HG02642 (cell line): Measurements from ENCODE around the gene ORAI3.
A peak's percentile ranks its signal among the peaks of the same experiment; 100 is the strongest.

Experiments
- ATAC-seq: cut with Tn5 transposase; IDR thresholded peaks from one replicate; pipeline ENCODE4 v1.9.1; 2021; ENCODE audit warnings: mild to moderate bottlenecking; ENCODE audit not compliant: unreplicated experiment, poor library complexity

The ORAI3 gene

DNA sequence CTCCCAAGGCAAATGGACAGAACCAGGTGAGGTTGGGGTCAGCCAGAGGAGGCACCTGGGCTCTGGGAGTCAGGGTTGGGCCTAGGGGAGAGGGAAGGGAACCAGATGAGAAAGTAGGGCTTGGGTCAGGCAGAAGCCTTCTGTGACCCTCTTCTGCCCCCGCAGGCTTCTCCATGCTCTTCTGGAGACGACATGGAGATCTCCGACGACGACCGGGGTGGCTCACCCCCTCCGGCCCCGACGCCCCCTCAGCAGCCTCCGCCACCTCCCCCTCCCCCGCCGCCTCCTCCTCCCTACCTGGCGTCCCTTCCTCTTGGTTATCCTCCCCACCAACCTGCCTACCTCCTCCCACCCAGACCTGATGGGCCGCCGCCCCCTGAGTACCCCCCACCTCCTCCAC lies 16.6 kb downstream of the ORAI3 start:
- ATAC-seq = no peak

DNA sequence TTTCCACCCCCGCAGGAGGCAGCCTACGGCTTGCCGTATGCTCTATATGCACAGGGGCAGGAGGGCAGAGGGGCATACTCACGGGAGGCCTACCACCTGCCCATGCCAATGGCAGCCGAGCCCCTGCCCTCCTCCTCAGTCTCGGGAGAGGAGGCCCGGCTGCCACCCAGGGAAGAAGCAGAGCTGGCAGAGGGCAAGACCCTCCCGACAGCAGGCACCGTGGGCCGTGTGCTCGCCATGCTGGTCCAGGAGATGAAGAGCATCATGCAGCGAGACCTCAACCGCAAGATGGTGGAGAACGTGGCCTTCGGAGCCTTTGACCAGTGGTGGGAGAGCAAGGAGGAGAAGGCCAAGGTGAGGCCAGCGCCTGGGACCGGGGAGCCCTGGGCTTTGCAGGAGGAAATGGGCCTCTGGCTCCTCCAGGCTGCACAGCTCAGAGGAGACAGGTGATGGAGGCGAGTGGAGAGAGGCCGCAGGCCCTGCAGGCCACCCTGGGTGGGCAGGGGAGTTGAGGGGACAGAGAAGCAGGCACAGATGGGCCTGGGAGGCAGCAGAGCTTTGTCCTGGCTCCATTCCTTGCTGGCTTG lies 17.3 kb downstream of the ORAI3 start:
- ATAC-seq = no peak

DNA sequence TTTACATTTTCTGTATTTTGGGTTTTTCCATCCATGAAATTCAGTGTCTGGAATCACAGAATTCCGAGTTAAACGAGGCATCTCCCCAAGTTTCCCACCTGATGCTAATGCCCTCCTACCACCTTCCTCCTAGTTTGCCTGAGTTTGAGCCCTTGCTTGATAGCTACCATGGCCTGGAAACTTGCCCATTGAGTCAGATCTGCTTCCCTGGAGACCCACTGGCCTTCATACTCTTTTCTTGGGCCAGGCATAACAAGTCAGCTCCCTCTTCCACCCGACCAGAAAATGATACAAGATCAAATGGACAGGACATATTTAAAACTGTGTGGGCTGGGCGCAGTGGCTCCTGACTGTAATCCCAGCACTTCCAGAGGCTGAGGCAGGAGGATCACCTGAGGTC lies 18.9 kb downstream of the ORAI3 start:
- no peak for ATAC-seq

DNA sequence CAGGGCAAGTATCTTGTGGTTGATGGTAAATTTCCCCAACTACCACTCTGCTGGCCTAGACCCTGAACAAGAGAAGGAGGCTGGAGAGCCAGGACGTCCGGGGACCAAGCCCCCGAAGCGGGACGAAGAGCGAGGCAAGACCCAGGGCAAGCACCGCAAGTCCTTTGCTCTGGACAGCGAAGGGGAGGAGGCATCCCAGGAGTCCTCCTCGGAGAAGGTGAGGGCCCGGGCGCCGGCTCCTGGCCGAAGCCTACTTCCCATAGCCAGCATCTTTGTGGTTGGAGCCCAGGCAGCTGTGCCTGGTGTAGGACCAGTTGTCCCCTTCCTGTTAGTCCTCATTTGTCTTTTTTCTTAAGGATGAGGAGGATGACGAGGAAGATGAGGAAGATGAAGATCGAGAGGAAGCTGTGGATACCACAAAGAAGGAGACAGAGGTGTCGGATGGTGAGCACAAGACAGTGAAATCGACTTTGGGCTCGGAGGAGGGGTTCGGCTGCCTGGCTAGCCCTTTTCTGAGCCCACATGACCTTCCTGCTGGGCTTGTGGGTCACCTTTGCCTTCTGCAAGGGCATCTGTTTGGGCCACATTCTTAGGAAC lies 20.5 kb downstream of the ORAI3 start:
- no peak for ATAC-seq

DNA sequence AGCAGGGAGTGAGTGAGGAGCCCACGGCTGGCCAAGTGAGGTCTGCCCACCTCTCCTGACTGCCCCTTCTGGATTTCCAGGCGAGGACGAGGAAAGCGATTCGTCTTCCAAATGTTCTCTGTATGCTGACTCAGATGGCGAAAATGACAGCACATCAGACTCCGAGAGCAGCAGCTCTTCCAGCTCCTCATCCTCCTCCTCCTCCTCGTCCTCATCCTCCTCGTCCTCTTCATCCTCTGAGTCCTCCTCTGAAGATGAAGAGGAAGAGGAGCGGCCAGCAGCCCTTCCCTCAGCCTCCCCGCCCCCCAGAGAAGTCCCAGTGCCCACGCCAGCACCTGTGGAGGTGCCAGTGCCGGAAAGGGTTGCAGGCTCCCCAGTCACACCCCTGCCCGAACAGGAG lies 22.4 kb downstream of the ORAI3 start:
- no peak for ATAC-seq

DNA sequence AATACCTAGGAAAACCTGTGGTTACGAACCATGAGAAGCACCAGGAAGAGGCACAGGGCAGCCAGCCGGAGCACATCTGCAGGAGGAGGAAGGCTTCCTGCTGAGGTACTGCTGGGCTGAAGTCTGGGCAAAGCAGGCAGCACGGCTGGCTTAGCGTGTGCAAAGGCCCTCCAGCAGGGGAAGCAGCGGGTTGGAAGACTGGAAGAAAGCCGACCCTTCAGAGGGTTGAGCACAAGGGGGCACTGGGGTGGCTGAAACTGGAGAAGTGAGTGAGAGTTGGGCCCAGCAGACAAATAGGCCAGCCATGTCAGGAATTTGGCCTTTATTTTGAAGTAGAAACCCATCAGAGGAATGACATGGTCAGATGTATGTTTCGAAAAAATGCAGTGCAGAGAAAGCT lies 24.0 kb downstream of the ORAI3 start:
- ATAC-seq = no peak

DNA sequence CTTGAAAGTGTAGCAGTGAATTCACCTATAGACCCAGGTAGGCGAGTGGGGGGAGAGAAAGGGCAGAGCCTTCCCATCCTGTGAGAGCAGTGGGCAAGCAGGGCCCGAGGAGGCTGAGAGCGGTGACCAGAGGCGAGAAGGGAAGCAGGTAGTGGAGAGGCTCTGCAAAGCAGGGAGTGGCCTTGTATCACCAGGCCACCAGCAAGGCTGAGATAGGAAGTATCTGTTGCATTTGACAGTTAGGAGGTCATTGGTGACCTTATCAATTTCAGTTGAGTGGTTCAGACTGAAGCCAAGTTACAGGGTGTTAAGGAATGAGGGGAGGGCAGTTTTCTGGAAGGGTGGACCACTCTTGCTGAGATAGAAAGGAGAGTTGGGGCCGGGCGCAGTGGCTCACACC lies 25.5 kb downstream of the ORAI3 start:
- ATAC-seq = no peak

DNA sequence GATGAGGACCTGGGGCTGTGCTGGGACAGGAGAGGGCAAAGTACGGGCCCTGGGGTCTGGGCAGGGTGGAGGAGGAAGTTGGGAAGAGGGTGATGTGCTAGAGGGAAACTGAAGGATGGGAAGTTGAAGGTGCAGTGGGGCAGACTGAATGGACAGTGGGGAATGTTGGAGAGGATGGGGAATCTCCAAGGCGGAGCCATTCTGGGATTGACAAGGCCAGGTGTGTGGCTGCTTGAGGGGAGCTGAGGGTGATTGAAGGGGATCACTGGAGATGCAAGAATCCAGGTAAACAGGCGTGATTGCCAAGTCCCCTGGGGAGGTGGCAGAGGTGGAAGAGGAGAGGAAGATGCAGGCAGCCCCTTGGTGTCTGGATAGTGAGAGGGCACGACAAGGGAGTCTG lies 27.6 kb downstream of the ORAI3 start:
- ATAC-seq = no peak

DNA sequence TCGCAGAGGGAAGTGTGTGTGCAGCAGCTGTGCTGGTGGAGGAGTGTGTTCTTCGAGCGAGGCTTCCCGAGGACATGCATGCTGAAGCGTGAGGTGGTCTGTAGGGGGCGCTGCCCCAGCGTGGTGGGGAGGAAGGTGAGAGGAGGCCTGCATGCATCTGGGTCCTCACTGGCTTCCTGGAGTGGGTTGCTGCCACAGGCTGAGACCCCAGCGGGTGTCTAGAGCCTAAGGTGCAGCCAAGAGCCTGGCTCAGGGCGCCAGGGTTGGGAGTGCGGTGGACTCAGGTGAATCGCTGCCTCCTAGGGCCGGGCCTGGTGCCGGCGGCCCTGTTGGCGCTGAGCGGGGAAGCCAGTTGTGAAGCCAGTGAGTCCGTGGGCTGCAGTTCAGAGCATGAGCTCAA lies 28.6 kb downstream of the ORAI3 start:
- ATAC-seq = no peak

DNA sequence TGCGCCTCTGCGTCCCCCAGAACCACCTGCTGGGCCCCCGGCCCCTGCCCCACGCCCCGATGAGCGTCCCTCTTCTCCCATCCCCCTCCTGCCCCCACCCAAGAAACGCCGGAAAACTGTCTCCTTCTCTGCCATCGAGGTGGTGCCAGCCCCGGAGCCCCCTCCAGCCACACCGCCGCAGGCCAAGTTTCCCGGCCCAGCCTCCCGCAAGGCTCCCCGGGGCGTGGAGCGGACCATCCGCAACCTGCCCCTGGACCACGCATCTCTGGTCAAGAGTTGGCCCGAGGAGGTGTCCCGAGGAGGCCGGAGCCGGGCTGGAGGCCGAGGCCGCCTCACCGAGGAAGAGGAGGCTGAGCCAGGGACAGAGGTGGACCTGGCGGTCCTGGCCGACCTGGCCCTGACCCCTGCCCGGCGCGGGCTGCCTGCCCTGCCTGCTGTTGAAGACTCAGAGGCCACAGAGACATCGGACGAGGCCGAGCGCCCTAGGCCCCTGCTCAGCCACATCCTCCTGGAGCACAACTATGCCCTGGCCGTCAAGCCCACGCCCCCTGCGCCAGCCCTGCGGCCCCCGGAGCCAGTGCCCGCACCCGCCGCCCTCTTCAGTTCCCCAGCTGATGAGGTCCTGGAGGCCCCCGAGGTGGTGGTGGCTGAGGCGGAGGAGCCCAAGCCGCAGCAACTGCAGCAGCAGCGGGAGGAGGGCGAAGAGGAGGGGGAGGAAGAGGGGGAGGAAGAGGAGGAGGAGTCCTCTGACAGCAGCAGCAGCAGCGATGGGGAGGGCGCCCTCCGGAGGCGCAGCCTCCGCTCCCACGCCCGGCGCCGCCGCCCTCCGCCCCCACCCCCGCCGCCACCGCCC lies 30.5 kb downstream of the ORAI3 start:
- ATAC-seq = no peak

DNA sequence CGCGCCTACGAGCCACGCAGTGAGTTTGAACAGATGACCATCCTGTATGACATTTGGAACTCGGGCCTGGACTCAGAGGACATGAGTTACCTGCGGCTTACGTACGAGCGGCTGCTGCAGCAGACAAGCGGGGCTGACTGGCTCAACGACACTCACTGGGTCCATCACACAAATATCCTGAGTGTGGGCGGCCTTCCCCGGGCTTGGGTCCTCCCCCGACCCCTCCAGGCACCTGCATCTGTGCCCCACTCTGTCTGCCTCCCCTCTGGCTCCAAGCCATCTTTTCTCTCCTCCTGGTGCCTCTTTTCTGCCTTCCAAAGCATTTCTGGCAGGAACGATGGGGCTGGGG lies 31.1 kb downstream of the ORAI3 start:
- ATAC-seq = no peak

DNA sequence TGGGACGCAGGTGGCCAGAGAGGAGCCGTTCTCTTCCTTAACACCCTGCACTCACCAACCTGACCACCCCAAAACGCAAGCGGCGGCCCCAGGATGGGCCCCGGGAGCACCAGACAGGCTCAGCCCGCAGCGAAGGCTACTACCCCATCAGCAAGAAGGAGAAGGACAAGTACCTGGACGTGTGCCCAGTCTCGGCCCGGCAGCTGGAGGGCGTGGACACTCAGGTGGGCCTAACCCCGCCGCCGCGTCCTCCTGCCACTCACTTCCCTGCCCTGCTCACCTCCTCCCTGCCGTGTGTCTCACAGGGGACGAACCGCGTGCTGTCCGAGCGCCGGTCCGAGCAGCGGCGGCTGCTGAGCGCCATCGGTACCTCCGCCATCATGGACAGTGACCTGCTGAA lies 31.6 kb downstream of the ORAI3 start:
- ATAC-seq = no peak

DNA sequence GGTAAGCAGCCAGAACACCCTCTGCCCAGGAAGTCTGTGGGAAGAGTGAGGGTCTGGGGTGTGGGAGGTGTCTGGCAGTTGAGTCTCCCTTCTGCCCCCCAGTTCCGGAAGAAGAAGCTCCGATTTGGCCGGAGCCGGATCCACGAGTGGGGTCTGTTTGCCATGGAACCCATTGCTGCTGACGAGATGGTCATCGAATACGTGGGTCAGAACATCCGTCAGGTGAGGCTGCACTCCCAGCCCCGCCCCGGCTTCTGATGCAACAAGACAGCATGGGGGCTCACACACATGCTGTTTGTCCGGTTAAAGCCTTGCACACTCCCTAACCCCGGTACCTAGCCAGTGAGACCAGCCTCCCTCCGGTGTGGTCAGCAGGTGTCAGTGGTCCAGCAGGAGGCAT lies 32.1 kb downstream of the ORAI3 start:
- no peak for ATAC-seq

DNA sequence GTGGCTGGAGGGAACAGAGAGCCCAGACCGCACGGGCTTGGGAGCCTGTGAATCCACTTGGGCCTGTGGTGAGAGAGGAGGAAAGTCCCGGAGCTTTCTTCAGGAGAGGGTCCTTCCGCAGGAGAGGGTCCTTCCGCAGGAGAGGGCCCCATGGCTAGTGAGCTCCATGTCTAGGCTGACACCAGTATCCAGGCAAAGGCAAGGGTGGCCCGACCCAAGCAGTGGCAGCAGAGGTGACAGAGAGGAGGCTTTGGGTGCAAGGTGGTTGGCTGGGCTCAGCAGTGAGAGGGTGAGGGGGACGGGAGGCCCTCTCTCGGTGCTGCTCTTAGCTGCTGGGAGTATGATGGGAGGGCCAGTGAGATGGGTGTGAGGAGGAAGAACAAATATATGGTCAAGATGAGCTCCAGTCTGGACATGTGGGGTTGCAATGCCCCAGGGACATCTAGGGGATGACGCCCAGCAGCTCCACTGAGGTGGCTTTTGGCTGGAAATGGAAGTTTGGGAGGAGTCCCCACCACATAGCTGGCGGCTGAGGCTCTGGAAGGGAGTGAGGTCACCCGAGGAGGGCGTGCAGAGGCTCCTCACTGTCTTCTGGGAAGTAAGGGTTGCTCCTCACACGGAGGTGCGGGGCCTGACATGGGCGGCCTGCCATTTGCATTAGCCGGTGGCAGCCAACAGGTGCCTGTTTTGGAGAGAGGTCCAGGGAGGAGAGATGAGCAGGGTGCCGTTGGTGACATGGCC lies 33.9 kb downstream of the ORAI3 start:
- ATAC-seq = no peak

DNA sequence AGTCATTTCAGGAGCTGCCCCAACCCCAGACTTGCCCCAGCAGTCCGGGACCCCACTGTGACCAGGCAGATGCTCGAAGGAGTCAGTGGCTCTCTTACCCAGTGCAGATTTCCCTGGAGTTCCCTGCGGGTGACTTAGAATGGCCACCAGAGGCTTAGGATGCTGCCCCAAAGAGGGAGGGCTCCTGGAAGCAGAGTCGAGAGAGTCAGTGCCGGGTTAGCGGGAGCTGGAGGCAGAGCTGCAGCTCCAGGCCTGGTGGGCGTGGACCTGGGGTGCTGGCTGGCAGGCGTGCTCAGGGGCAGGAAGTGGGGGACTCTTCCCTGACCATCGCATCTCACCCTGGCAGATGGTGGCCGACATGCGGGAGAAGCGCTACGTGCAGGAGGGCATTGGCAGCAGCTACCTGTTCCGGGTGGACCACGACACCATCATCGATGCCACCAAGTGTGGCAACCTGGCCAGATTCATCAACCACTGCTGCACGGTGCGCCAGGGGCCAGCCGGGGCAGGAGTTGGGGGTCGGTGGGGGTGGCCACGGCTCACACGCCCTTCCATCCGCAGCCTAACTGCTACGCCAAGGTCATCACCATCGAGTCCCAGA lies 34.5 kb downstream of the ORAI3 start:
- no peak for ATAC-seq

DNA sequence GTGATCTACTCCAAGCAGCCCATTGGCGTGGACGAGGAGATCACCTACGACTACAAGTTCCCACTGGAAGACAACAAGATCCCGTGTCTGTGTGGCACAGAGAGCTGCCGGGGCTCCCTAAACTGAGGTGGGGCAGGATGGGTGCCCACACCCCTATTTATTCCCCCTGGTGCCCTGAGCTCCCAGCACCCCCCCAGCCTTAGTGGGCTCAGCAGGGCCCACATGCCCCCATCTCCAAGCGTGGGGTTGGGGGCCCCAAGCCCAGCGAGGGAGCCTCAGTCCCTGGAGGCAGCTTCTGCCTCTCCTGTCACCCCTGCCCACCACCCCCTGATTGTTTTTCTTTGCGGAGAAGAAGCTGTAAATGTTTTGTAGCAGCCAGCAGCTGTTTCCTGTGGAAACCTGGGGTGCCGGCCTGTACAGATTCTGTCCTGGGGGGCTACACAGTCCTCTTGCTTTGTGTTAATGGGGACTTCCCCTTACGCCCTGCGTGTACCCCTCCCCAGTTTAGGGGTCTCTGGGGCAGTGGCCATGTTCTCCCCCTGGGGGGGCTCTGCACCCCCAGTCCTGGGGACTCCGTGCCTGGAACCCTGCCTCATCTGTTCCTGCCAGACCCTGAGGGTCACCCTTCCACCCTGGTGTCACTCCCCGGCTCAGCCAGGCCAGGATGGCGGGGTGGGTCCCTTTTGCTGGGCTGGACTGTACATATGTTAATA lies 35.2 kb downstream of the ORAI3 start:
- no peak for ATAC-seq

DNA sequence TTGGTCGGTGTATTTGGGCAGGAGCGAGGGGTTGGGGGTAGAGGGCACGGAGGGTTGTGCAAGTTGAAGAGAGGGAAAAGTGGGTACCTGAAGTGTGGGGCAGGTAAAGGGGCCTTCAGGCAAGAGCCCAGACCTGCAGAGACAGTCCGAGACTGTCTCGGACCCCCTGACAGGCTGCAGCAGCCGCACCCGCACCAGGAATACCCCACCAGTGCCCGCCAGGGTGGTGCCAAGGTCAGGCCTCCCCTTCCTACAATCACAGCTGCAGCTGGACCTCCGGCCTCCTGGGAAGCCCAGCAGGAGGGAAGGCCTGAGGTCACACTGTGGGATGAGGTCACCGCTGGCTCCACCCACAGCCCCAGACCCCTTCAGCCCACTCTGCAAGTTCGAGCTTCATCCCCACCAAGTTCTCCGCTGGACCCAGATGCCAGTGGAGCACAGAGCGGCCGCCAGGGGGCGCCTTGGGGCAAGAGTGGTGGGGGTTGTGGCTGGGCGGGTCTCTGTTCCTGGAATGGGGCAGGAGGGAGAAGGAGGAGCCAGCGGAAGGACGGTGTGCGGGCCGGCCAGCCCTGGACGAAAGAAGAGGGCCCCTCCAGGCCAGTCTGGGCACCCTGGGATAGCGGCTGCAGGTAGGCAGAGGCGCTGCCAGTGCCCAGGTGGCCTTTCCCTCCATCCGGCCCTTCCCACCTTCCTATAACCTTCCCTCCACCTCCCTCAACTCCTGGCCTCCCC lies 36.0 kb downstream of the ORAI3 start, which contains the start of gene HSD3B7:
Gene HSD3B7, plus strand, starts transcription at position 539 of the 732 bp plus-strand sequence. CDS start 452 bp downstream, outside the sequence.
- peak; percentile 47 for ATAC-seq

DNA sequence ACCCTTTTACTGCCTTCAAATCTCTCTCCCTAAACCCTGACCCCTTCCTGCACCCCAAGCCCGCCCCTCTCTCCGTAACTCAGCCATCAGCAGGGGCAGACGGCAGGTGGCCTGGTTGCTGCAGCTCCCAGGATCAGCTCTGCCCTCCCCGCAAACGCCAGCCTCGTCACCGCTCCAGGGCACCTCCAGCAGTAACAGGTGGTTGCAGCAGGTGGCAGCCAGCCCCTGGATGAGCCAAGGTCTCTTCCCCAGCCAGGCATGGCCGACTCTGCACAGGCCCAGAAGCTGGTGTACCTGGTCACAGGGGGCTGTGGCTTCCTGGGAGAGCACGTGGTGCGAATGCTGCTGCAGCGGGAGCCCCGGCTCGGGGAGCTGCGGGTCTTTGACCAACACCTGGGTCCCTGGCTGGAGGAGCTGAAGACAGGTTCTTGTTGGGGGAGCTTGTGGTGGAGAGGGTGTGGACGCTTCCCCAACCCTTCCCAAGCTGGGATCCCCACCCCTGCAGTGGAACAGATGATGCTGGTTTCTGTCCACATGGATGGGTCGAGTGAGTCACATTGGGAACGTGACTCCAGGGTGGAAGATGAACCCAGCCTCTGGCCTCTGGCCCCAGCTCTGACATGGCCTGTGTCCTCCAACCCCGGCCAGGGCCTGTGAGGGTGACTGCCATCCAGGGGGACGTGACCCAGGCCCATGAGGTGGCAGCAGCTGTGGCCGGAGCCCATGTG lies 36.7 kb downstream of the ORAI3 start:
- no peak for ATAC-seq
